ENCODE data around the gene CHD9. TPM values are rescaled to one million over a fixed set of nuclear protein-coding genes. Genes with fewer than 3 reads are reported as not detected.

CHD9 gene
- total RNA-seq, 4 donors from 2014 or later, result 46.8 to 85.5 (median 55.6) TPM

DNA sequence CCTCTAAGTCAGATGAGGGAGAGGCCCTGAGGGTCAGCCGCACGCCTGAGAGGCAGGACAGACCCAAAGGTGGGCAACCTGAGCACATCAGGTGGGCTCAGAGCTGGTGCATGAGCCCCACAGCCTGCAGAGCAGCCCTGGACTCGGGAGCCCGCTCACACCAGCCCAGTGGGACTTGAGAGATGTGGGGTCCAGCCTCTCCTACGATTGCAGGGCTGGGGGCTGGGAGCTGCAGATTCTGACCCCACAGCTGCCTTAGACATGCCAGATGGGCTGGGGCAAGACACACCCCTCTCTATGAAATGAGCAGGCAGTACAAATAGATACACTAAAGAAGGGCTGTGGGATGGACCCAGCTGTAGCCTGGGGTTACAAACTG, 302.4 kb downstream of the CHD9 start:
- Histone ChIP-seq H3K4me3 (no peak overlapping the region), H3K36me3 (no peaks in the 10 kb centered on the region), H3K27me3 (peaks cover 25% of the 10 kb centered on the region), H3K4me1 (no peaks in the 10 kb centered on the region), H3K9me3 (no peaks in the 10 kb centered on the region), H3K27ac (no peak overlapping the region)
- TF ChIP-seq, protein P1, sequence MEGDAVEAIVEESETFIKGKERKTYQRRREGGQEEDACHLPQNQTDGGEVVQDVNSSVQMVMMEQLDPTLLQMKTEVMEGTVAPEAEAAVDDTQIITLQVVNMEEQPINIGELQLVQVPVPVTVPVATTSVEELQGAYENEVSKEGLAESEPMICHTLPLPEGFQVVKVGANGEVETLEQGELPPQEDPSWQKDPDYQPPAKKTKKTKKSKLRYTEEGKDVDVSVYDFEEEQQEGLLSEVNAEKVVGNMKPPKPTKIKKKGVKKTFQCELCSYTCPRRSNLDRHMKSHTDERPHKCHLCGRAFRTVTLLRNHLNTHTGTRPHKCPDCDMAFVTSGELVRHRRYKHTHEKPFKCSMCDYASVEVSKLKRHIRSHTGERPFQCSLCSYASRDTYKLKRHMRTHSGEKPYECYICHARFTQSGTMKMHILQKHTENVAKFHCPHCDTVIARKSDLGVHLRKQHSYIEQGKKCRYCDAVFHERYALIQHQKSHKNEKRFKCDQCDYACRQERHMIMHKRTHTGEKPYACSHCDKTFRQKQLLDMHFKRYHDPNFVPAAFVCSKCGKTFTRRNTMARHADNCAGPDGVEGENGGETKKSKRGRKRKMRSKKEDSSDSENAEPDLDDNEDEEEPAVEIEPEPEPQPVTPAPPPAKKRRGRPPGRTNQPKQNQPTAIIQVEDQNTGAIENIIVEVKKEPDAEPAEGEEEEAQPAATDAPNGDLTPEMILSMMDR (IDR thresholded peaks at IDR 0.05), result no peak
- no peak for TF ChIP-seq EP300 (IDR thresholded peaks at IDR 0.05)
- no peak for TF ChIP-seq POLR2AphosphoS5 (IDR thresholded peaks at IDR 0.05)
- no peak for TF ChIP-seq POLR2A (IDR thresholded peaks at IDR 0.05)
- WGBS, 2 donors (ENCODE audit: low coverage in 1 of 2), result no CpG with 5 or more reads among the region's 5 CpGs
- no peak for ATAC-seq

DNA sequence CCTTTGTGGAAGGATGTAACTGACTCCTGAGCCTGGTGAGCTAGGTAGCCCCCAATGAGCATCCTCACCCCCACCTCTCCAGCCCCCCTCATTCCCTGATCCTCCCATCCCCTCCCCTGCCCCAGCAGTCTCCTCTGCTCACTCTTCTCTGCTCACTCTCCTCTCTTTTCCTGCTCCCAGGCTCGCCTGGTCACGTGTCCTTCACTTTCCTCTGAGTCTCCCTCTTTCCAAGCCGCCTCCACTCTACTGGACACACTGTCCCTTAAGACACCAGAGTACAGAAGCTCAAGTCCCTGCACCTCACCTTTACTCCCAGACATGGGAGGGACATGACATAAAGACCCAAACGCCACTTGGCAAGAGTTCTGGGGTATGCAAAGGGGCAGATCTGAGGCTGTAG, 303.2 kb downstream of the CHD9 start:
- TF ChIP-seq POLR2AphosphoS5 (IDR thresholded peaks at IDR 0.05), result no peak
- TF ChIP-seq POLR2A (IDR thresholded peaks at IDR 0.05), result no peak
- Histone ChIP-seq H3K4me1 (no peaks in the 10 kb centered on the region), H3K27me3 (peaks cover 25% of the 10 kb centered on the region), H3K36me3 (no peaks in the 10 kb centered on the region), H3K27ac (no peak overlapping the region), H3K4me3 (no peak overlapping the region), H3K9me3 (no peaks in the 10 kb centered on the region)
- 51% methylated on average over 3 of the region's 4 CpGs; no CpG with 5 or more reads in 1 of the 2 donors for WGBS, 2 donors (ENCODE audit: low coverage in 1 of 2)
- ATAC-seq, result no peak

DNA sequence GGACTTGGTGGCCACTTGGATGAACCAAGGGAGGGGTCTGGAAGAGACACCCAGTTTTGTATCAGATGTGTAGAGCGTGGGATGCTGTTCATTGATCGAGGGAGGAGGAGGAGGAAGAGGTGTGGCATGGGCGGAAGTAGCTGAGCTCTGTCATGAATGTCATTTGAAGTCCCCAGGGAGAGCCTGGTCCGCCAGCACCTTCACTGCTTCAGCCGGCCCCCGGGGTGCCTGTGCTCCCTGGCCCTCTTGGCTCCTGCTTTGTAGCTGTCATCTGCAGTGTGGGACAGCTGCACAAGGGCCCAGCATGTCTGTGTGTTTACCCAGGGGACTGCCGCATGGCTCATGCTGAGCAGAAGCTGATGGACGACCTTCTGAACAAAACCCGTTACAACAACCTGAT, 304.1 kb downstream of the CHD9 start:
- 45 to 80% methylated on average over 2 of the region's 9 CpGs for WGBS, 2 donors (ENCODE audit: low coverage in 1 of 2)
- TF ChIP-seq EP300 (IDR thresholded peaks at IDR 0.05) (no peak), POLR2A (IDR thresholded peaks at IDR 0.05) (no peak), POLR2AphosphoS5 (IDR thresholded peaks at IDR 0.05) (no peak)
- TF ChIP-seq, protein P1 (IDR thresholded peaks at IDR 0.05), result no peak
- Histone ChIP-seq H3K36me3 (no peaks in the 10 kb centered on the region), H3K4me1 (no peaks in the 10 kb centered on the region), H3K27ac (no peak overlapping the region), H3K4me3 (no peak overlapping the region), H3K9me3 (no peaks in the 10 kb centered on the region), H3K27me3 (peaks cover 30% of the 10 kb centered on the region)
- no peak for ATAC-seq

DNA sequence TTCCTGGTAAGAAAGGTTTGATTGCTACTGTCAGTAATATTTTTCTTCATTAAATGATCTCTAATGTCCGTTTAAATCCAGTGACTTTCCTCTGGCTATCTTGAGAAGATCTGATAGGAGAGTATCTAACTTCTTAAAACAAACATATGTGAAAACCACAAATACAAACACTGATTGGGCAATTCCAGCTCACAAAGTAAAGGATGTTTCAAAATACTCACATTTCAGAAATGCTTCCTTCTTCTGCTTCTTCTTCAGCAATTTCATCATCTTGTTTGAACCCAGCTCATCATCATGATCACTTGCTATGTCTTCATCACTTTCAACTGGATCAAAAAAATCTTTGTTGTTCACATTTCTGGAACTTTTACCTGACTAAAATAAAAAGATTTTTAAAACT, 315.1 kb downstream of the CHD9 start:
- Histone ChIP-seq H3K4me3 (no peak overlapping the region), H3K4me1 (peaks cover 0 to 7% (median 0%) of the 10 kb centered on the region in 3 donors), H3K27ac (no peak overlapping the region), H3K36me3 (no peaks in the 10 kb centered on the region), H3K27me3 (peaks cover 50% of the 10 kb centered on the region), H3K9me3 (no peaks in the 10 kb centered on the region)
- no peak for ATAC-seq
- WGBS, 2 donors (ENCODE audit: low coverage in 1 of 2), result 55 to 79% methylated on average over 1 of the region's 1 CpG
- TF ChIP-seq, protein P1 (IDR thresholded peaks at IDR 0.05), result no peak
- no peak for TF ChIP-seq POLR2A (IDR thresholded peaks at IDR 0.05)
- TF ChIP-seq EP300 (IDR thresholded peaks at IDR 0.05), result no peak
- no peak for TF ChIP-seq POLR2AphosphoS5 (IDR thresholded peaks at IDR 0.05)

DNA sequence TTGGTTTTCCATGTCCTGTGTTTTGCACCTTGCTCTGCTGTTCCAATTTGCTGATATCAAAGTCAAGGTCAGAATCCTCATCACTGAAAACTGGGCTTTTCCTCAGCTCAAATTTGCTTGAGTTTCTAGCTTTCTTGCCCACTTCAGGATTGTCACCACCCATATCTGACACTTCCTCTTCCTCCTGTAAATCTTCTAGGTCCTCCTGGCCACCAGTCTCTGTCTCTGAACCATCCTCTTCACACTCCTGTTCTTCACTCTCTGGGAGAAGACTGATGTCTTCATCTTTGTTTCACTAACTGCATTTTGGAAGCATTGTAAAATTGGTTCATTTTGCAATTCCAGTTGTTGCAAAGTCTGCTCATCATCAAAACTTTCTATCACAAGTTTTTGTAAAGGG, 316.0 kb downstream of the CHD9 start:
- no peak overlapping the region for H3K27ac ChIP-seq
- no peak overlapping the region for H3K4me3 ChIP-seq
- H3K9me3 ChIP-seq, result no peaks in the 10 kb centered on the region
- TF ChIP-seq, protein P1 (IDR thresholded peaks at IDR 0.05), result no peak
- TF ChIP-seq POLR2AphosphoS5 (IDR thresholded peaks at IDR 0.05) (no peak), POLR2A (IDR thresholded peaks at IDR 0.05) (no peak), EP300 (IDR thresholded peaks at IDR 0.05) (no peak)
- peaks cover 57% of the 10 kb centered on the region for H3K27me3 ChIP-seq
- H3K4me1 ChIP-seq, result peaks cover 0 to 7% (median 0%) of the 10 kb centered on the region in 3 donors
- ATAC-seq, result no peak
- H3K36me3 ChIP-seq, result no peaks in the 10 kb centered on the region
